Forelimb muscle (tissue), 1 donor: Measurements from ENCODE around the gene F7. TPM values are rescaled to one million over a fixed set of nuclear protein-coding genes. Genes with fewer than 3 reads are reported as not detected.

Source experiments
- DNase-seq: peaks from one replicate; pipeline ENCODE4 v3.0.0-alpha.2; 2013; ENCODE audit warnings: low read depth
- polyA plus RNA-seq: library from polyadenylated mRNA; unstranded; fragments of 120-200 nt; gene quantifications from one replicate; pipeline ENCODE4 v1.2.1, GENCODE V29; 2013; ENCODE audit not compliant: insufficient read length

F7 gene
- polyA plus RNA-seq, 1 donor = 1.5 TPM

- DNase-seq = no peak
Measured at GRCh38 chr13:113138792-113139551, 33.4 kb downstream of the F7 start.

- no peak for DNase-seq
Measured at GRCh38 chr13:113139577-113139976, 34.0 kb downstream of the F7 start.

- DNase-seq = no peak
Measured at GRCh38 chr13:113140677-113141600, 35.3 kb downstream of the F7 start.

GRCh38 chr13:113141601-113141970 lies 36.0 kb downstream of the F7 start:
- no peak for DNase-seq

GRCh38 chr13:113142876-113143275 lies 37.3 kb downstream of the F7 start:
- no peak for DNase-seq

- no peak for DNase-seq
Measured at GRCh38 chr13:113143466-113144254, 38.1 kb downstream of the F7 start.

- DNase-seq = no peak
Measured at GRCh38 chr13:113144255-113144629, 38.7 kb downstream of the F7 start.

- no peak for DNase-seq
Measured at GRCh38 chr13:113145496-113145895, 39.9 kb downstream of the F7 start.

- no peak for DNase-seq
Measured at GRCh38 chr13:113145911-113146598, 40.5 kb downstream of the F7 start.

GRCh38 chr13:113146750-113147149 lies 41.2 kb downstream of the F7 start:
- DNase-seq = no peak

GRCh38 chr13:113147206-113147605 lies 41.6 kb downstream of the F7 start:
- DNase-seq = no peak

- DNase-seq = no peak
Measured at GRCh38 chr13:113148407-113148806, 42.8 kb downstream of the F7 start.

GRCh38 chr13:113148940-113149503 lies 43.4 kb downstream of the F7 start:
- no peak for DNase-seq

GRCh38 chr13:113149711-113150549 lies 44.3 kb downstream of the F7 start:
- no peak for DNase-seq

GRCh38 chr13:113150550-113151365 lies 45.2 kb downstream of the F7 start:
- no peak for DNase-seq

GRCh38 chr13:113151745-113152690 lies 46.4 kb downstream of the F7 start:
- peak; percentile 26 for DNase-seq

GRCh38 chr13:113152691-113152983 lies 47.0 kb downstream of the F7 start:
- no peak for DNase-seq
